Activated naive CD8-positive, alpha-beta T cell treated with anti-CD3 and anti-CD28 coated beads, Interleukin-2, amount 10 ng/mL, durations not matched to agents 7 days and 5 days (primary cell): ENCODE measurements around the gene MEIS3. TPM values are rescaled to one million over a fixed set of nuclear protein-coding genes. Genes with fewer than 3 reads are reported as not detected.

Experiments used
- ATAC-seq: fragments of 150-1000 bp; cut with Tn5 transposase; one replicate; pipeline ENCODE4 v1.10.0; 2021; ENCODE audit warnings: low read depth, moderate library complexity
- POLR2A ChIA-PET: fragments of 350-600 bp; sonication (Branson Sonifier 250); formaldehyde crosslinking; loops from one replicate; lab custom pipeline; 2021; ENCODE audit warnings: antibody characterized with exemption; lab: Charles Lee
- DNase-seq: peaks from one replicate; pipeline ENCODE4 v3.0.0; 2021
- H3K27ac Mint-ChIP-seq: one replicate; pipeline ENCODE4 v1.8.0; 2022; ENCODE audit warnings: mild to moderate bottlenecking, mixed read lengths
- H3K27me3 Mint-ChIP-seq: one replicate; pipeline ENCODE4 v1.8.0; 2022; ENCODE audit warnings: mild to moderate bottlenecking, moderate library complexity, mixed read lengths
- H3K36me3 Mint-ChIP-seq: one replicate; pipeline ENCODE4 v1.8.0; 2021; ENCODE audit warnings: mild to moderate bottlenecking, mixed read lengths
- H3K4me1 Mint-ChIP-seq: one replicate; pipeline ENCODE4 v1.8.0; 2021; ENCODE audit warnings: mixed read lengths
- H3K4me3 Mint-ChIP-seq: one replicate; pipeline ENCODE4 v1.8.0; 2022; ENCODE audit warnings: mild to moderate bottlenecking, moderate library complexity, mixed read lengths
- H3K9me3 Mint-ChIP-seq: one replicate; pipeline ENCODE4 v1.8.0; 2021; ENCODE audit warnings: mixed read lengths
- total RNA-seq, 2 experiments: library from RNA; stranded (reverse); gene quantifications; one replicate each; pipeline ENCODE4 v1.2.3, GENCODE V29; 2021

The MEIS3 gene
- total RNA-seq, result under 1 TPM in 1 of 2 experiments, not detected in 1; 0.68 TPM

DNA sequence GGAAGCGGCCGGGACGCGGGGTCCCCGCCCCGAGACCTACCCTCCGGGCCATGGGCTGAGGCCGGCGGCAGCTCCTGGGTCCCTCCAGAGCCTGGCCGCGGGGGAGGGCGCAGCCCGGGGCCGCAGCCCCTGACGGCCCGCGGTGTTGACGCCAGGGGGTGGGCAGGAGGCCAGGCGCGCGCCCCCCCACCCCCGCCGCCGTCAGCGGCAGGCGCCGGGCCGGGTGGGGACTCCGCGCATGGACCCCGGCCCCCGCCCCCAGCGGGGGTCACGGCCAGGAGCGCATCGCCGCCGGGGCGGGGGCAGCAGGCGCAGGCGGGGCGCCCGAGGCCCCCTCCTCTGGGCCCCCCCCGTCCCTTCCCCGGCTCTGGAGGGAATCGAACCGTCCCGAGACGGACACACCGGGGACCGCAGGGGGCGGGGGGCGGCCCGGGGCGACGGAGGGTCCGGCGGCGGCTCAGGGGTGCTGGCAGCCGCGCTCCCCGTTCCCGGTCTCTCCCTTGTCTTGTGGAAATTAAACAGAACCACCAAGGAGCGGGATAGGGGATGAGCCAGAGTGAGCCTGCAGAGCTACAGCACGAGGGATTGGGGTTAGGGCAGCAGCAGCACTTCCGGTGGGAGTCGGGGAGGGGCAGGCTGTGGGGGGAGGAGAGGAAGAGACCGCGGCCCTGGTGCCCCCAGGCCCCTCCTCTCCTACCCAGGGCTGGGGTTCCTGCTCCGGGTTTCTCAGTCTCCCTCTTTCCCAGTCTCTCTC lies at the start of gene MEIS3:
Gene MEIS3, minus strand, starts transcription at position 498 of the 754 bp plus-strand sequence. Its CDS starts 446 bp downstream, at position 52.
- H3K4me3 Mint-ChIP-seq, result peak within 1 kb of the TSS; percentile 40
- peak; percentile 48 for DNase-seq
- H3K4me1 Mint-ChIP-seq, result peaks cover 27% of the 10 kb centered on the region
- peaks cover 83% of the 10 kb centered on the region for H3K27me3 Mint-ChIP-seq
- no peaks in the 10 kb centered on the region for H3K36me3 Mint-ChIP-seq
- no peak within 1 kb of the TSS for H3K27ac Mint-ChIP-seq
- no peaks in the 10 kb centered on the region for H3K9me3 Mint-ChIP-seq
- peak; percentile 17 for ATAC-seq
- POLR2A ChIA-PET, result interaction anchor here (0.6 kb wide), 1 partner anchor 9 kb away, joined by 3 read pairs; no protein-coding TSS in a partner anchor

- no peak overlapping the region for H3K27ac Mint-ChIP-seq
- POLR2A ChIA-PET, result no interaction called here
- peaks cover 40% of the 10 kb centered on the region for H3K27me3 Mint-ChIP-seq
- ATAC-seq (no peak), DNase-seq (no peak)
- no peak overlapping the region for H3K4me3 Mint-ChIP-seq
- H3K4me1 Mint-ChIP-seq, result peaks cover 10% of the 10 kb centered on the region
- H3K9me3 Mint-ChIP-seq, result no peaks in the 10 kb centered on the region
- H3K36me3 Mint-ChIP-seq, result no peaks in the 10 kb centered on the region
Observed at GRCh38 chr19:47467914-47468313, 48.6 kb upstream of the MEIS3 start.

DNA sequence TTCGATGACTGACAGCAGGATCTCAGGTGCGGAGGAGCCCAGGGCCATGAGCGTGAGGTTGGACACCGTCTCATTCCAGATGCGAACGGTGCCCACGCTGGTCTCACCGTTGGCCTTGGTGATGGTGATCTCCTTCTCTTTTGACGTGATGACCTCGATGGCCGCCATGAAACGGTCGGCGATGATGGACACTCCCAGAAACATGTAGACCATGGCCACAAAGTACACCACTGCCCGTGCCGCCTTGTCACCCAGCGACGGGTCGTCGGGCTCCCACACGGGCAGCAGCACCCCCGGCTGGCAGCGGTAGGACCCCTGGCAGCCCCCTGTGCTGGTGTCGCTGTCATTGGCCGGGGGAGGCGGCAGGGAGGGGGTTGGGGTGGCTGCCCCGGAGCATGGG lies 46.6 kb upstream of the MEIS3 start:
- ATAC-seq (no peak), DNase-seq (no peak)
- H3K9me3 Mint-ChIP-seq, result no peaks in the 10 kb centered on the region
- H3K4me1 Mint-ChIP-seq, result peaks cover 6% of the 10 kb centered on the region
- no peak overlapping the region for H3K4me3 Mint-ChIP-seq
- POLR2A ChIA-PET, result no interaction called here
- no peaks in the 10 kb centered on the region for H3K36me3 Mint-ChIP-seq
- peaks cover 30% of the 10 kb centered on the region for H3K27me3 Mint-ChIP-seq
- H3K27ac Mint-ChIP-seq, result no peak overlapping the region

GRCh38 chr19:47464675-47465419 lies 45.5 kb upstream of the MEIS3 start:
- H3K4me1 Mint-ChIP-seq, result no peaks in the 10 kb centered on the region
- DNase-seq, result no peak
- POLR2A ChIA-PET, result no interaction called here
- ATAC-seq, result no peak
- no peak overlapping the region for H3K27ac Mint-ChIP-seq
- peaks cover 19% of the 10 kb centered on the region for H3K27me3 Mint-ChIP-seq
- H3K4me3 Mint-ChIP-seq, result no peak overlapping the region
- no peaks in the 10 kb centered on the region for H3K9me3 Mint-ChIP-seq
- no peaks in the 10 kb centered on the region for H3K36me3 Mint-ChIP-seq

DNA sequence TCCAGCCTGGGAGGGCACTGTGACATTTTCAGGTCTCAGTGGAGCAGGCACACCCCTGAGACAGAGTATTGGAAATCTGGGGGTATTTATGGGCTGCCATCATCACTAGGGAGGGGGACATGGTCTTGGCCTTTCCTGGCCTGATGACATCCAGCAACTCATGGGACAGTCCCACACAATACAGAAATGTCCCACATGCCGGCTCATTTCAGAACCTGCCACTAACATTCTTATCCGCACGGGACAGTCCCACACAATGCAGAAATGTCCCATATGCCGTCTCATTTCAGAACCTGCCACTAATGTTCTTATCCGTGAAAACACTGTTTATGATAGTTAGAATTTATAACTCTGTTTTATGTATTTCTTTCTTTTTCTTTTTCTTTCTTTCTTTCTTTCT lies 42.5 kb upstream of the MEIS3 start:
- Mint-ChIP-seq H3K27me3 (no peaks in the 10 kb centered on the region), H3K4me1 (no peaks in the 10 kb centered on the region), H3K36me3 (no peaks in the 10 kb centered on the region), H3K27ac (no peak overlapping the region), H3K9me3 (no peaks in the 10 kb centered on the region), H3K4me3 (no peak overlapping the region)
- POLR2A ChIA-PET, result no interaction called here
- no peak for DNase-seq
- no peak for ATAC-seq

DNA sequence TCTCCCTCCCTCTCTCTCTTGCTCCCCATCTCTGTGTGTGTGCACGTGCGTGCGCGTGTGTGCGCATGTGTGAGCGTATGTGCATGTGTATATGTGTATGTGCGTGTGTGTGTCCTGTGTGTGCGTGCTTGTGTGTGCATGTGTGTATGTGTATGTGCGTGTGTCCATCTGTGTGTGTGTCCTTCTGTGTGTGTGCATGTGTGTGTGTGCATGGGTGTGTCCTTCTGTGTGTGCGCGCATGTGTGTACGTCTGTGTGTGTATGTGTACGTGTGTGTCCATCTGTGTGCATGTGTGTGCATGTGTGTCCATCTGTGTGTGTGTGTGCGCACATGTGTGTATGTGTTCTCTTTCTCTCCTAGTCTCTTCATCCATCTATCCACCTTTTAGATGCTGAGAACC lies 40.1 kb upstream of the MEIS3 start:
- H3K4me3 Mint-ChIP-seq, result no peak overlapping the region
- H3K36me3 Mint-ChIP-seq, result peaks cover 2% of the 10 kb centered on the region
- no peak for ATAC-seq
- no peaks in the 10 kb centered on the region for H3K4me1 Mint-ChIP-seq
- H3K27ac Mint-ChIP-seq, result no peak overlapping the region
- peaks cover 2% of the 10 kb centered on the region for H3K9me3 Mint-ChIP-seq
- peaks cover 22% of the 10 kb centered on the region for H3K27me3 Mint-ChIP-seq
- POLR2A ChIA-PET, result no interaction called here
- DNase-seq, result no peak

DNA sequence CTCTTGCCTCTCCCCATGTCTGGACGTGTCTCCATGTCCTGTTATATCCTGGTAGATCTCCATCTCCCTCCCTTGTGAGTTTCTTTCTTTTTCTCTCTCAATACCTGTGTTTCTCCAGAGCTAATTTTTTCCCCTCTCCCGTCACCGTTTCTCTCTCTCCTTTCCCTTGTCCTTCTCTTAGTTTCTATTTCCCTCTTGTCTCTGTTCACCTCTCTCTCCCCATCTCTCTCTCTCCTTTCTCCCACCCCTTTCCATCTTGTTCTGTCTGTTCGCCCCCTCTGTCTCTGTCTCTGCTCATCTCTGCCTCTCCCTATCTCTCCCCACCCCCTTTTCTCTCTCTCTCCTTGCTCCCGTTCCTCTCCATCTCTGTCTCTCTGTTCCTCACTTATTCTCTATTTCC lies 39.3 kb upstream of the MEIS3 start:
- H3K4me1 Mint-ChIP-seq, result no peaks in the 10 kb centered on the region
- POLR2A ChIA-PET, result no interaction called here
- no peak for ATAC-seq
- peaks cover 2% of the 10 kb centered on the region for H3K36me3 Mint-ChIP-seq
- no peak for DNase-seq
- peaks cover 2% of the 10 kb centered on the region for H3K9me3 Mint-ChIP-seq
- H3K4me3 Mint-ChIP-seq, result no peak overlapping the region
- no peak overlapping the region for H3K27ac Mint-ChIP-seq
- H3K27me3 Mint-ChIP-seq, result peaks cover 26% of the 10 kb centered on the region

DNA sequence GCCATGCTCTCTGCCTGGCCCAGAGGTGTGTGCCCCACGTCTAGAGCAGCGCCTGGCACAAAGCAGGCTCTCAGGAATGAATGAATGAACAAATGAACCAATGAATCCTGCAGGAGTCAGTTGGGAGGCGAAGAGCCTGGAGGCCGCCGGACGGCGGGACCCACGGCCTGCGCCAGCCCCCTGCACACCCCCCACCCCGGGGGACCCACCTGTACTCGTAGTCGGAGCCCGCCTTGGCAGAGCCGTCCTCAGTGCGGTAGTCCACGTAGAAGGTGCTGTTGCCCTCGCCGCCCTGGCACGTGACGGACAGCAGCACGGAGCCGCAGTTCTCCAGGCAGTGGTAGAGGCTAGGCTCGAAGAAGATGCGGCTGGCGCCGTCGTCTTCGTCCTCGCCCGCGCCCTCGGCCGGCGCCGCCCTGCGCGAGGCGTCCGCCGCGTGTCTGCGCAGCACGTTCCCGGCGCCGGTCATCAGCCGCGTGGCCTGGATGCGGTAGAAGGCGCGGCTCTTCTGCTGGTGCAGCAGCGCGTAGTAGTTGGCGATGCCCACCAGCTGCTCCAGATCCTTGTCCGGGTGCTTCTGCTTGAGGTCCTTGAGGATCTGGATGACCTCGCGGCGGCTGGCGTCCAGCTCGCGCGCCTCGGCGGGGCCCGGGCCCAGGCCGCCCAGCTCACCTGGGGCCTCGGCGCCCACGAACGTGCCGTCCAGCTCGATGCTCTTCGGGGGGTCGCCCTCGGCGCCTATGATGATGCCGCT lies 37.6 kb upstream of the MEIS3 start:
- no peak for ATAC-seq
- H3K27me3 Mint-ChIP-seq, result peaks cover 29% of the 10 kb centered on the region
- peaks cover 2% of the 10 kb centered on the region for H3K9me3 Mint-ChIP-seq
- POLR2A ChIA-PET, result no interaction called here
- no peak overlapping the region for H3K4me3 Mint-ChIP-seq
- no peaks in the 10 kb centered on the region for H3K4me1 Mint-ChIP-seq
- H3K36me3 Mint-ChIP-seq, result peaks cover 2% of the 10 kb centered on the region
- no peak for DNase-seq
- no peak overlapping the region for H3K27ac Mint-ChIP-seq

DNA sequence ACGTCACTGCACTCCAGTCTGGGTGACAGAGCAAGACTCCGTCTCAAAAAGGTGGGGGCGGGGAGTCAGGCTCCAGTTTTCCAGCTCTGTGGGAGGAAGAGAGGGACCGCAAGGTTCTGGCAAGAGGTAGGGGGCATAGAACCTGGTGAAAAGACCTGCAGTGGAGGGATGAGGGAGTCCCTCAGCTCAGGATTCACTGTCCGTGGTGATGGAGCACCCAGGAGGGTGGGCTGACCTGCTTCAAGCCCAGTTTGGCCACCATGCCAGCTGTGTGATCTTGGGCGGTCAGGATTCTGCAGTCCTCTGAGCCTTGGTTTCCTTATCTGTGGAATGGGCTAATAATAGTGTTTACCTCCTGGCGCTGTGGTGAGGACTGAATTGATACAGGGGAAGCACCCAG lies 31.2 kb upstream of the MEIS3 start:
- ATAC-seq (no peak), DNase-seq (no peak)
- H3K27me3 Mint-ChIP-seq, result peaks cover 61% of the 10 kb centered on the region
- no peaks in the 10 kb centered on the region for H3K9me3 Mint-ChIP-seq
- H3K36me3 Mint-ChIP-seq, result no peaks in the 10 kb centered on the region
- POLR2A ChIA-PET, result no interaction called here
- H3K27ac Mint-ChIP-seq, result no peak overlapping the region
- H3K4me3 Mint-ChIP-seq, result no peak overlapping the region
- peaks cover 13% of the 10 kb centered on the region for H3K4me1 Mint-ChIP-seq

- no peak for ATAC-seq
- peaks cover 59% of the 10 kb centered on the region for H3K27me3 Mint-ChIP-seq
- no peak overlapping the region for H3K27ac Mint-ChIP-seq
- H3K36me3 Mint-ChIP-seq, result no peaks in the 10 kb centered on the region
- H3K9me3 Mint-ChIP-seq, result no peaks in the 10 kb centered on the region
- H3K4me1 Mint-ChIP-seq, result peaks cover 31% of the 10 kb centered on the region
- no peak overlapping the region for H3K4me3 Mint-ChIP-seq
- POLR2A ChIA-PET, result interaction anchor here (0.6 to 1.8 kb wide), 2 partner anchors 36 to 268 kb away, joined by 5 to 13 read pairs; partner anchors contain the start of gene KPTN
- no peak for DNase-seq
Observed at GRCh38 chr19:47448360-47448727, 29.0 kb upstream of the MEIS3 start.

DNA sequence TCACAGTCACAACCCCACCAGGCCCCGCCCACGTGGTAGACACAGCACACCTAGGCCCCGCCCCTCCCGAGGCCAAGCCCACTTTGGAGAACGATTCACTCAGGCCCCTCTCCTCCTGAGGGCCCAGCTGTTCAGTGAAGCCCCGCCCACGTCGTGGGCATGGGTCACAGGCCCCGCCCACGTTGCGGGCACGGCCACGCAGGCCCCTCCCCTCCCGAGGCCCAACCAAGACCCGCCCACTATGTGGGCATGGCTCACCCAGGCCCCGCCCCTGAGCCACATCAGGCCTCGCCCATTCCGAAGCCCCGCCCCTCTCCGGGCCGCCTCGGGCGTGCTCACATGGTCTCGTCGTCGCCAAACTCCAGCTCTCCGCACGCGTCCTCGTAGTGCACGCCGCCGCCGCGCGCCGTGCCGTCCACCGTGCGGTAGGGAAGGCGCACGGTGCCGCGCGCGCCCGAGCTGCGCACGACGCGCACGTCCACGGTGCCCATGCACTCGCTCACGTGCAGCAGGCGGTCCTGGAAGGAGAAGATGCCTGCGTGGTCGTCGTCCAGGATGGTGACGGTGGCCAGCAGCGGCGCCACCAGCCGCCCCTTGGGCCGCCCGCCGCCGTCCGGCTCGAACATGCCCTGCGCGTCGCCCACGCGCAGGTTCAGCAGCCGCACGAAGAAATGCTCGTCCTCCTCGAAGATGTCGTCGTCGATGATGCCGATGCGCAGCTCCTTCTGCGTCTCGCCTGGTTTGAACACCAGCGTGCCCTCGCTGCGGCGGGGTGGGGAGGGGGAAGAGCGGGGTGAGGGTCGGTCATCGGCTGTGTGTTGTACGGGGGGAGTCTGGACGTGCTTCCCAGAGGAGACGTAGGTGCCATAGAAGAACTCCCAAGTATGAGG lies 28.4 kb upstream of the MEIS3 start:
- no peaks in the 10 kb centered on the region for H3K9me3 Mint-ChIP-seq
- peak; percentile 52 for ATAC-seq
- peak; percentile 86 for DNase-seq
- POLR2A ChIA-PET, result interaction anchor here (1.0 to 1.8 kb wide), 2 partner anchors 37 to 99 kb away, joined by 3 to 13 read pairs; partner anchors contain the start of genes DHX34 and KPTN
- H3K27ac Mint-ChIP-seq, result peak overlapping the region; percentile 71
- no peaks in the 10 kb centered on the region for H3K36me3 Mint-ChIP-seq
- H3K4me1 Mint-ChIP-seq, result peaks cover 36% of the 10 kb centered on the region
- peak overlapping the region; percentile 81 for H3K4me3 Mint-ChIP-seq
- peaks cover 64% of the 10 kb centered on the region for H3K27me3 Mint-ChIP-seq
